ENCODE data around the gene MAP7.
"Not testable (repeated sequence)": the region's sequence is repeated elsewhere in the genome, so short reads cannot be mapped to it uniquely, and the experiment has no call there.

The MAP7 gene

DNA sequence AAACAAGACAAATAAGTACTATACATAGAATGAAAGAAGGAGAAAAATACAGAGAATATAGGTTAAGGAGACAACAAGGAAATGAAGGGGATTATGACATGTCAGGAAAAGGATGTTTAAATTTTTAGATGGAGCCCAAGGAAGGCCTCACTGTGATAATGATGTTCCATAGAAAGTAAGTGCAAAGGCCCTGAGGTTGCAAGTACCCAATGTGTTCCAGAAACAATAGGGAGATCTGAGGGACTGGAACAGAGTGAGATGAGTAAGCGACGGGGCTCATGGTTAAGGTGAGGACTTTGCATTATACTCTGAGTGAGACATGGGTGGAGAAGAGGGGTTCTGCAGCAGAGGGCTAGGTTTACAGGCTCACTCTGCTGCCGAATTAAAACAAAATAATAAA is 137.8 kb downstream of the MAP7 start:
- DNase-seq: no peak

GRCh38 chr6:136411453-136412354 is 138.5 kb downstream of the MAP7 start:
- no peak for DNase-seq

DNA sequence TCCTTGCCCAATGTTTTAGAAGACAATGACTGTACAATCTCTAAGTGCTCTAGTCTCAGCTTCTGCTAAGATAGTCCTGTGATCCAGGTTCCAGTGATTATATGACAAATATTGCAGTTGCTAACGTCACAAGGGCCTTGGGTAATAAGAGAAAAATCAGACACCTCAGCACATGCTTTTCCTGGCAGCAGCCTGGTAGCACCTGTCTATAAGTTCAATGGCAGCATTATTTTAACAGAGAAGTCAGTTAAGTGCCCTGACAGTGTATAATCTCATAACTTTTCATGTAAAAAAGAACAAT is 139.2 kb downstream of the MAP7 start:
- no peak for DNase-seq

- DNase-seq: no peak
Observed at GRCh38 chr6:136410201-136411024, 139.8 kb downstream of the MAP7 start.

GRCh38 chr6:136409597-136409996 is 140.6 kb downstream of the MAP7 start:
- no peak for DNase-seq

GRCh38 chr6:136408204-136408603 is 142.0 kb downstream of the MAP7 start:
- no peak for DNase-seq

- no peak for DNase-seq
Observed at GRCh38 chr6:136405420-136406029, 144.7 kb downstream of the MAP7 start.

DNA sequence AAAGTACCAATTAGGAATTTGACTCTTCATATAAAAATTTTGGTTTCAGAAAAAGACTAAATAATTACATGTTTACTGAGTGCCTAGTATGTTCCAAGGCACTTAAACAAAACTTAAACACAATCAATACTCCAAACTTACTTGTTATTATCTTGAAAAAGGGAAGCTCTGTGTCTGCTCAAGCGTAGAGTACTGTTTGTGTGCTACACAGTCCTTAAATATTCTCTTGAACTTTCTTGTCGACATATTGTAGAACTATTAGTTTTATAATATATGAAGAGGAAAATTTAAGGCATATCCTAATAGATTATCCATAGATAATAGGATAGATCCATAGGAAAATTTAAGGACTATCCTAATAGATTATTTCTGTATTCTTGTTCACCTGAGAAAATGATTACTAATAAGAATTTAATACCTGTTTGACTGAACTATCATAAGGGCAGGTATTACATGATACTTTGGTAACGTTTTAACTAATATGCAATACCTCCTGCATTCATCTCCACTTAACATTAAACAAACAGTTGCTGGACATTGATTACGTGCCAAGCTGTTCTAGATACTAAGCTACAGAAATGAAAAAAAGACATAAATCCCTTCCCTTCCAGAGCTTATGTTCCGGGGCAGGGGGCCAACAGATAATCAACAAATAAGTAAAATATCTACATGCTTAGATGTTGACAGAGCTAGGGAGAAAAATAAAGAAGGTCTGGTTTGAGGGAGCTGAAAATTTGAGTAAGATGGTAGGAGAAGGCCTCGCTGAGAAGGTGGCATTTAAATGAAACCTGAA is 145.4 kb downstream of the MAP7 start:
- DNase-seq: no peak

DNA sequence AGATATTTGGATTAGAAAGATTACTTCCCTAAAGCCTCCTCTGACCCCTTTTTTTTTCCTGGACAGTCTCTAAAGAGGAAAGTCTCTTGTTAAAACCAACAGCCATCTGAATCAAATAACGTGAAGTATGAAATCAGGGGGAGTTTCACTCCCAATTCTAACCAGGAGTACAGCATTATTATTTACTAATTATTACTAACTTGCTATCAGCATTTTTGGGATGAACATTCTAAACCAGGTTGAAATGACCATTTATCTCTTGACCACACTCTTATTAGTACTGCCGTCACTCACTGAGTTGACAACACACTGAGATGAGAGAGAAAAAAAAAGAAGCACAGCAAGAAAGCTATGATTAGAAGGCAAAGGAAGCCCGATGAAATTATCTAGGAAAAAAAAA is 146.2 kb downstream of the MAP7 start:
- DNase-seq: no peak

GRCh38 chr6:136403110-136403980 is 146.9 kb downstream of the MAP7 start:
- no peak for DNase-seq

GRCh38 chr6:136401749-136402148 is 148.5 kb downstream of the MAP7 start:
- no peak for DNase-seq

- DNase-seq: not testable (repeated sequence)
Observed at GRCh38 chr6:136401236-136401635, 149.0 kb downstream of the MAP7 start.

DNA sequence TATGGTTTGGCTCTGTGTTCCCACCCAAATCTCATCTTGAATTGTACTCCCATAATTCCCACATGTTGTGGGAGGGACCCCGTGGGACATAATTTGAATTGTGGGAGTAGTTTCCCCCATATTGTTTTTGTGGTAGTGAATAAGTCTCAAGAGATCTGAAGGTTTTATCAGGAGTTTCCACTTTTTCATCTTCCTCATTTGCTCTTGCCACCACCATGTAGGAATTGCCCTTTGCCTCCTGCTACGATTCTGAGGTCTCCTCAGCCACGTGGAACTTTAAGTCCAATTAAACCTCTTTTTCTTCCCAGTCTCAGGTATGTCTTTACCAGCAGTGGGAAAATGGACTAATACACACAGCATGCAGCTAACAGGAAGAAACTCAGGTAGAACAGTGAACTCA is 151.8 kb downstream of the MAP7 start:
- no peak for DNase-seq

DNA sequence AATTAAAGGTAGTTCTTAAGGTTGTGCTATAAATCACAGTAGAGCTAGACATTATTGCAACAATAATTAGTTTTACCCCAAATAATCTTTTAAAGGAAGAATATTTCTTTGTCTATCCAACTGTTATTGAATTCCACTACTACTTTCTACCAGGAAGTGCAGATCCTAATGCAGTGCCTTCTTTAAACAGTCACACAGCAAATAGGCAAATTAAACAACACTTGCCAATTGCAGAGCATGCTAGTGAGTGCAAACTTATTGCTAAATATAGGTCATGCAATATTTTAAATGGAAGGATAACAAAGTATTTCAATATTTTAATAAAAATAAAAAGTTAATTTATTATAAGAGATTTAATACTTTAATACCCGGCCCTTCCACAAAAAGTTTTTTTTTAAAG is 153.3 kb downstream of the MAP7 start:
- no peak for DNase-seq

- DNase-seq: not testable (repeated sequence)
Observed at GRCh38 chr6:136390959-136391358, 159.3 kb downstream of the MAP7 start.

DNA sequence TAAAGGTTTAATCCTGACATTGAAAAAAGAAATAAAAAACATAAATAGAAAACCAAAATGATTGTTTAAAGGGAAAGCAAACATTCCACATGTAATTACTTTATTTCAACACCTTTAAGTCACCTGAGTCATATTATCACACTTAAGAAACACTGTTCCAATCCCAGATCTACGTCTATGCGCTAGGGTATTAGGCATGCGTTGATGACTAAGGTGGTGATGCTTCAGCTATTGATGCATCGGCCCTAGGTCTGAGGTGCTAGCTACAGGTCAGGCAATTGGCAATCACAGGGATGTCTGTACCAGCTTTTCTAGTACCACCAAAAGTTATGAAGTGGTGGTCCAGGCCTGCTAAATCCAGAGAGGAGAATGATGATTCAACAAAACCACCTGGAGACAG is 162.9 kb downstream of the MAP7 start:
- no peak for DNase-seq

DNA sequence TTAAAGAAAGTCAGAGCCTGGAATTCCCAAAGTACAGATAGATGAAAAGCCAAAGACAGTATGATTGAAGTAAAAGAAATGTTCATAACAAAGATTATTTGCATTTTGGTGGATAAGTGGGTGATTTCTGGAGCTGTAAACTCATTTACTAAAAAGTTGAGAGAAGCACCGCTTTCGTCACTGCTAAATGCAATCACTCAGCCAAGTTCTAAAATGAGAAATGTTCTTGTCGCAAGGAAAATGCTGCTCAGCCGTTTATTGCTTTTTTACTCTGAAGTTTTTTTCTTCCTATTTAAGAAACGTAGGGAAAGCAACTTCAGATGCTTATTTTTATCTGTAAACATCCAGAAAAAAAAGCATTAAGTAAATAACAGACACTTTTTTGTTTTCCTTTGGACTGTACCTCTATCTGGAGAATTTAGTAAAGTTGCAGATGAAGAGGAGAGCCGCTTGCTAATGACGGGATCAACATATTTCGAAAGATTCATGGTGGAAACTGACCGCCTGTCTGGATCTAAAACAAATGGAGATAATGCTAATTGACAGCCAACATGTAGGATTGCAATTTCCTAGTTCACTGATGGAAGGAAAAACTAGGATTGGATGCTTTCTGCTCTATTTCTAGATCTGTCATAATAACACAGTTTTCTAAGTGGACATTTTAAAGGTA is 166.8 kb downstream of the MAP7 start:
- DNase-seq: no peak

- no peak for DNase-seq
Observed at GRCh38 chr6:136382676-136383252, 167.5 kb downstream of the MAP7 start.

DNA sequence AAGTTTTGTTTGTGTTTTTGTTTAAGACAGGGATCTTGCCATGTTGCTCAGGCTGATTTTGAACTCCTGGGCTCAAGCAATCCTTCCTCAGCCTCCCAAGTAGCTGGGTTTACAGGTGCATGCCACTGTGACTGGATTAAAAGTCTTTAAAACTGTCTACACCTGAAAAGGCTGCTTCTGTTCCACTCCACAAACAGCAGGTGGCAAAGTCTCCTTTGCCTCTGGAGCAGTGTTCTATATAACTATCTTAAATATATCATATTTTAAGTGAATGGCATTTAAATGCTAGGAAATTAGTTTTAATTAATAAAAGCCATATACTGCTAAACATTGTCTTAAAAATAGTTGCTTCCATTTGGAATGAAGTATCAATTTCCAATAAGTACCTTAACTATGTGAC is 171.3 kb downstream of the MAP7 start:
- no peak for DNase-seq

GRCh38 chr6:136375836-136376235 is 174.4 kb downstream of the MAP7 start:
- not testable (repeated sequence) for DNase-seq

- DNase-seq: no peak
Observed at GRCh38 chr6:136371959-136372358, 178.3 kb downstream of the MAP7 start.
